ENCODE measurements around the gene TMEM72.

DNA sequence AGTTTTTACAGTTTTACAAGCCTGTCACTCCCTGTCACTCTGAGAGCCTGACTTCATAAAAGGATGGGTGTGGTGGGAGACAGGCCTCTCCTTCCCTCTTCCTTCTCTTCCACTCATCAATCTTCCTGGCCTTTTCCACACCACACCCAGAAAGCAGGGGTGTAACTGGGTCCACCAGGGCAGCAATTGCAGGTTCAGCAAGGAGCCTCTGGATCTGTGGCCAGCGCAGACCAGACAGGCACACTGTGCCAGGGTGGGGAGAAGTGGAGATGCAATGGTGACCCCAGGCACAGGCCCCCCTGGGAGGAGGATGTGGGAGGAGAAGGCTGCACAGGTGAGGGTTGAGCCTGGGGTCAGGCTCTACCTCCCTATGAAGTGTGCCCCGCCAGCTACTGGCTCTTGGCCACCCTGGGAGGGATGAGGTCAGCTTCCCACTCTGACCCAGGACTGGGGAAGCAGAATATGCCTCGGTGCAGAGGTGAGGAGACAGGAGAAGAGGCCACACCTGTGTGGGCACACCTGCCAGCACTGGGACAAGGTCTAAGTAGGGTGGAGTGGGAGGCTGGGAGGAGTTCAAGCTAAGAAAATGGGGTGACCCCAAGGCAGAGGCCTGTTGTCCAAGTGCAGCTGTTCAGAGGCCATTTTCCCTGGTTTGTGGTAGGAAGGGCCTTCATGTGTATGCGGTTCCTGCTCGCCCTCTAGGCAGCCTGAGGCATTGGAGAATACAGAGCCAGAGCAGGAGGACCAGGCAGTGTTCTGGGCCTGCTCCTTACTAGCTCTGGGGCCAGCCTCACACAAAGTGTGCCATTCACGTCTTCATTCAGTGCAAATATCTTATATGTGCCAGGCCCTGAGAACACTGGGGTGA lies 20.2 kb upstream of the TMEM72 start:
- TF ChIP-seq, protein P1, sequence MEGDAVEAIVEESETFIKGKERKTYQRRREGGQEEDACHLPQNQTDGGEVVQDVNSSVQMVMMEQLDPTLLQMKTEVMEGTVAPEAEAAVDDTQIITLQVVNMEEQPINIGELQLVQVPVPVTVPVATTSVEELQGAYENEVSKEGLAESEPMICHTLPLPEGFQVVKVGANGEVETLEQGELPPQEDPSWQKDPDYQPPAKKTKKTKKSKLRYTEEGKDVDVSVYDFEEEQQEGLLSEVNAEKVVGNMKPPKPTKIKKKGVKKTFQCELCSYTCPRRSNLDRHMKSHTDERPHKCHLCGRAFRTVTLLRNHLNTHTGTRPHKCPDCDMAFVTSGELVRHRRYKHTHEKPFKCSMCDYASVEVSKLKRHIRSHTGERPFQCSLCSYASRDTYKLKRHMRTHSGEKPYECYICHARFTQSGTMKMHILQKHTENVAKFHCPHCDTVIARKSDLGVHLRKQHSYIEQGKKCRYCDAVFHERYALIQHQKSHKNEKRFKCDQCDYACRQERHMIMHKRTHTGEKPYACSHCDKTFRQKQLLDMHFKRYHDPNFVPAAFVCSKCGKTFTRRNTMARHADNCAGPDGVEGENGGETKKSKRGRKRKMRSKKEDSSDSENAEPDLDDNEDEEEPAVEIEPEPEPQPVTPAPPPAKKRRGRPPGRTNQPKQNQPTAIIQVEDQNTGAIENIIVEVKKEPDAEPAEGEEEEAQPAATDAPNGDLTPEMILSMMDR (IDR thresholded peaks at IDR 0.05): no peak
- no peak for TF ChIP-seq POLR2A (IDR thresholded peaks at IDR 0.05)

Measured in thyroid gland (tissue), 4 donors.